ENCODE data around the gene SOX13. TPM values are rescaled to one million over a fixed set of nuclear protein-coding genes. Genes with fewer than 3 reads are reported as not detected.
"Not testable (repeated sequence)": the region's sequence is repeated elsewhere in the genome, so short reads cannot be mapped to it uniquely, and the experiment has no call there.

Gene SOX13
- polyA plus RNA-seq, 1 donor from 2014 or later: 0.33 TPM

DNA sequence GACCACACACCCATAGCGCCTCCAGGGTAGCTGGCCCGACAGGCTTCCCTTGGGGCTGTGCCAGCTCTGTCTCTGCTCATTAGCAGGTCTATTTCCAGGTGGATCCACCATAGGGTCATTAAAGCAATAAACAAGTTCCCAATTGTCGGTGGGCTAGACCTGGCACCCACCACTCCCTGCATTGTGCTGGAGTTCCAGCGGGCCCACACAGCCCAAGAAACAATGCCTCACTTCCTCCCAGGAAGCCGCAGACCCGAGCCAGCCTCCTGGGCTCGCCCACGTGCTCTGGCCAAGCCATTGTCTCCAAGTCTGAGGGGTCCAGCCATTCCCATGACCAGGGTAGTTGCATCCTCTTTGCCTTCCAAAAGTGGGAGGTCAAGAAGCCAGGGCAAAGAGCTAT lies 27.5 kb upstream of the SOX13 start:
- peaks cover 0 to 2% (median 2%) of the 10 kb centered on the region in 3 donors for H3K4me1 Mint-ChIP-seq
- H3K27ac Mint-ChIP-seq: no peak overlapping the region
- peaks cover 0 to 4% (median 3%) of the 10 kb centered on the region in 3 donors for H3K9me3 Mint-ChIP-seq
- H3K4me3 Mint-ChIP-seq: no peak overlapping the region
- peaks cover 2% of the 10 kb centered on the region for H3K36me3 Mint-ChIP-seq
- peaks cover 13% of the 10 kb centered on the region for H3K27me3 Mint-ChIP-seq

DNA sequence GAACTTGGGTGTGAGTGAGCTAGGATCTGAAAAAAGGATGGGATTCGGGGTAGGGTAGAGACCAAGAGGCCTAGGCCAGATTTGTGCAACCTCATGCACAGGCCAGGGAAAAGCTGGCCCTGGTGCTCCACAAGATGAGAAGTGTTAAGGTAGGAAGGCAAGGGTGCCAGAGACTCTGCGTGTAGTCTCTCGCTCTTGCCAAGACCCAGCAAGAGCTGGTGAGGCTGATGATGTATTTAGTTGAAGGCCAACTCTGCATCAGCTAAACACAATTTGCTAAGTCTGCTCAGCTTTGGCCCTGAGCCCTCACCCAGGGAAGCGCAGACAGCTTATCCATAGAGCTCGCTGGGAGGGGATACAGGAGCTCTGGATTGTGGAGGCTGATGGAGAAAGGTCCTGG lies 26.6 kb upstream of the SOX13 start:
- no peak overlapping the region for H3K27ac Mint-ChIP-seq
- H3K4me1 Mint-ChIP-seq: peaks cover 0 to 2% (median 0%) of the 10 kb centered on the region in 3 donors
- H3K4me3 Mint-ChIP-seq: no peak overlapping the region
- peaks cover 11% of the 10 kb centered on the region for H3K27me3 Mint-ChIP-seq
- H3K9me3 Mint-ChIP-seq: peaks cover 0 to 4% (median 3%) of the 10 kb centered on the region in 3 donors
- peaks cover 2% of the 10 kb centered on the region for H3K36me3 Mint-ChIP-seq

- not testable (repeated sequence) for H3K36me3 Mint-ChIP-seq, H3K27ac Mint-ChIP-seq, H3K4me3 Mint-ChIP-seq, H3K4me1 Mint-ChIP-seq, H3K9me3 Mint-ChIP-seq
- peaks cover 12% of the 10 kb centered on the region for H3K27me3 Mint-ChIP-seq
Measured at GRCh38 chr1:204048796-204049195, 24.1 kb upstream of the SOX13 start.

GRCh38 chr1:204051258-204051657 lies 21.7 kb upstream of the SOX13 start:
- H3K4me1 Mint-ChIP-seq: peaks cover 0 to 2% (median 0%) of the 10 kb centered on the region in 3 donors

DNA sequence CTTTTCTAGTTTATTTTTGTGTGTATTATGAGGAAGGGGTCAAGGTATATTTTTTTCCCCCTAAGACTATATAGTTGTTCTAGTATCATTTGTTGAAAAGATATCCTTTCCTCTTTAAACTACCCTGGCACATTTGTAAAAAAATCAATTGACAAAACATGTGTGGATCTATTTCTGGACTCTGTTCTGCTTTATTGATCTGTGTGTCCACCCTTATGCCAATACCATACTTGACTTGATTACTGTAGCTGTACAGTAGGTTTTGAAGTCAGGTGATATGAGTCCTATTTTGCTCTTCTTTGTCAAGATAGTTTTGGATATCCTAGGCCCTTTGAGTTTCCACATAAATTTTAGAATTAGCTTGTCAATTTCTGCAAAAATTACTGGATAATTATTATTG lies 21.2 kb upstream of the SOX13 start:
- H3K27me3 Mint-ChIP-seq: peaks cover 2% of the 10 kb centered on the region
- no peak overlapping the region for H3K4me3 Mint-ChIP-seq
- no peaks in the 10 kb centered on the region for H3K9me3 Mint-ChIP-seq
- H3K27ac Mint-ChIP-seq: no peak overlapping the region
- H3K4me1 Mint-ChIP-seq: peaks cover 0 to 2% (median 0%) of the 10 kb centered on the region in 3 donors
- no peaks in the 10 kb centered on the region for H3K36me3 Mint-ChIP-seq

More at GRCh38 chr1:204051258-204051657, 21.7 kb upstream of the SOX13 start:
- H3K4me3 Mint-ChIP-seq: no peak overlapping the region
- peaks cover under 1% of the 10 kb centered on the region for H3K36me3 Mint-ChIP-seq
- H3K9me3 Mint-ChIP-seq: no peaks in the 10 kb centered on the region
- H3K27me3 Mint-ChIP-seq: peaks cover 5% of the 10 kb centered on the region
- no peak overlapping the region for H3K27ac Mint-ChIP-seq

- H3K27ac Mint-ChIP-seq: no peak overlapping the region
- no peak overlapping the region for H3K4me3 Mint-ChIP-seq
- H3K36me3 Mint-ChIP-seq: no peaks in the 10 kb centered on the region
- no peaks in the 10 kb centered on the region for H3K9me3 Mint-ChIP-seq
- peaks cover 2% of the 10 kb centered on the region for H3K27me3 Mint-ChIP-seq
- peaks cover 0 to 2% (median 0%) of the 10 kb centered on the region in 3 donors for H3K4me1 Mint-ChIP-seq
Measured at GRCh38 chr1:204053893-204054292, 19.0 kb upstream of the SOX13 start.

DNA sequence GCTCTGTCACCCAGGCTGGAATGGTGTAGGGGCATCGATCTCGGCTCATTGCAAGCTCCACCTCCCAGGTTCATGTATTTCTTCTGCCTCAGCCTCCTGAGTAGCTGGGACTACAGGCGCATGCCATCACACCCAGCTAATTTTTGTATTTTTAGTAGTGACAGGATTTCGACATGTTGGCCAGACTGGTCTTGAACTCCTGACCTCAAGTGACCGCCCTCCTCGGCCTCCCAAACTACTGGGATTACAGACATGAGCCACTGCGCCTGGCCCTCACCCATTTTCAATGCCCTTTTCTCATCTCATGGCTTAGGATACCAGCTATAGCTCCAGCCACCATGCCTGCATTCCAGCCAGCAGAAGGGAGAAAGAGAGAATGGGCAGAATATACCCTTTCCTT lies 12.9 kb upstream of the SOX13 start:
- Mint-ChIP-seq H3K9me3 (no peaks in the 10 kb centered on the region), H3K27me3 (peaks cover 2% of the 10 kb centered on the region), H3K27ac (no peak overlapping the region), H3K36me3 (peaks cover 2% of the 10 kb centered on the region), H3K4me1 (no peaks in the 10 kb centered on the region), H3K4me3 (no peak overlapping the region)

- Mint-ChIP-seq H3K36me3 (peaks cover 2% of the 10 kb centered on the region), H3K27ac (no peak overlapping the region), H3K9me3 (no peaks in the 10 kb centered on the region), H3K27me3 (peaks cover 2% of the 10 kb centered on the region), H3K4me1 (no peaks in the 10 kb centered on the region), H3K4me3 (no peak overlapping the region)
Measured at GRCh38 chr1:204062106-204062505, 10.8 kb upstream of the SOX13 start.

DNA sequence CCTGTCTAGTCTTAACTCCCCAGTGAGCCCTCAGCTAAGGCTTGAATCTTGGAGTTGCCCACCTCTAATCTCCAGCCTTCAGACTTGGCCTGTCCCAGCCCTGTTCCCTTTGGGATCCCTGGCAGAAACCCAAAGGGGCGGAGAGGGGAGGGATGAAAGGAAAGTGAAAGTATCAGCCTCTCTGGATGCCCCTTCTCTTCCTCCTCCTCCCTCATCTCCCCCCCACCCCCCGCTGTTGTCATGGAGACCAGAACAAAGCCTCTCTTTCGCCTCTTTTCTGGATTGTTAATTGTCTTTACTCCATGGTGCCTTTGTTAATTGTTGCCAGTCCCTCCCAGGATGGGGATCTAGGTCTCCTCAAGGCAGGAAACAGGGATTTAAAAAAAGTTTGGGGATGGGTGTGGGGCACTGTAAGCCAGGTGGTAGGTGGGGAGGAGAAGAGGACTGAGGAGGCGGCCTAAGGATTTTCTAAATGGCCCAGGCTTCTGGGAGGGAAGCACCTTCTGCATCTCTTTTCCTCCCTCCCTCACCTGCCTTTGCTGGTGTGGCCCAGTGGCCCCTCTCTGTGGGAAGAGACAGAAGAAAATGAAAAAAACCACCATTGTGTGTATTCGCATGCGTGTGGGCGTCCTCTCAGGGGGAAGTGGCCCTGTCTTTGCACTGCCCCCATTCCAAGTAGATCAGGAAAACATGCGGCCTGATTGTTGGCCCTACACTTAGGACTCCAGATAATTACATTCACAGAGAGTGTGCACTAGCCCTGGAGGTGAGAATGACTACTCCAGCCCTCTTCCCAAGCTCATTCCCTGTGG lies 7.5 kb upstream of the SOX13 start:
- Mint-ChIP-seq H3K9me3 (peaks cover 3 to 15% (median 4%) of the 10 kb centered on the region in 3 donors), H3K4me3 (peak overlapping the region in 1 of 4 donors; percentile 58), H3K36me3 (peaks cover 4% of the 10 kb centered on the region), H3K27me3 (peaks cover 21% of the 10 kb centered on the region), H3K4me1 (no peaks in the 10 kb centered on the region), H3K27ac (peak overlapping the region in 1 of 3 donors; percentile 40)

DNA sequence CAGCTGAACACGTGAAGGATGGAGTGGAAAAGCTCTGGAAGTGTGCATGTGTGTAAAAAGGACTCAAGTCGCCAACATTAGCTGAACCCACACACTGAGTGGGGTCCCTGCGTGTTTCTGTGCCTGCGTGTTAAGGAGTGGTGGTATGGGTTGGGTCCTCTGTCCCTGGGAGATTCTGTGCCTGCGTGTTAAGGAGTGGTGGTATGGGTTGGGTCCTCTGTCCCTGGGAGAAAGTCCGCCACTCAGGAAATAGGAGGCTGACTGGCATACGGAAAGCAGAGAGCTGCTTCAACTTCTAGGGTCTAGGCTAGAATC lies 7.0 kb upstream of the SOX13 start:
- Mint-ChIP-seq H3K9me3 (peaks cover 3 to 15% (median 4%) of the 10 kb centered on the region in 3 donors), H3K4me3 (no peak overlapping the region), H3K27ac (peak overlapping the region in 1 of 3 donors; percentile 50), H3K27me3 (peaks cover 24% of the 10 kb centered on the region), H3K36me3 (peaks cover 4% of the 10 kb centered on the region), H3K4me1 (no peaks in the 10 kb centered on the region)

DNA sequence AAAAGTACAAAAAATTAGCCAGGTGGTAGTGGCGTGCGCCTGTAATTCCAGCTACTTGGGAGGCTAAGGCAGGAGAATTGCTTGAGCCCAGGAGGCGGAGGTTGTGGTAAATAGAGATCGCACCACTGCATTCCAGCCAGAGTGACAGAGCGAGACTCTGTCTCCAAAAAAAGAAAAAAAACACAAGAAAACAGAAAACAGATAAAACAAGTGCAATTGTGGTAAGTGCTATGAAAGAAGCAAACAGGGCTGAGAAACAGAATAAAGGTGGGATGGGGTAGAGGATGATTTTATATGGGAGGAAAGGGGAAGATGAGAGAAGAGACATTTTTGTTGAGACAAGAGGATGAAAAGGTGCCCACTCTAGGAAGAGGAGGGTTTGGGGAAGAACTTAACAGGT lies 5.0 kb upstream of the SOX13 start:
- H3K36me3 Mint-ChIP-seq: peaks cover 3% of the 10 kb centered on the region
- no peaks in the 10 kb centered on the region for H3K4me1 Mint-ChIP-seq
- no peak overlapping the region for H3K27ac Mint-ChIP-seq
- no peak overlapping the region for H3K4me3 Mint-ChIP-seq
- H3K9me3 Mint-ChIP-seq: peaks cover 3 to 15% (median 4%) of the 10 kb centered on the region in 3 donors
- peaks cover 37% of the 10 kb centered on the region for H3K27me3 Mint-ChIP-seq

DNA sequence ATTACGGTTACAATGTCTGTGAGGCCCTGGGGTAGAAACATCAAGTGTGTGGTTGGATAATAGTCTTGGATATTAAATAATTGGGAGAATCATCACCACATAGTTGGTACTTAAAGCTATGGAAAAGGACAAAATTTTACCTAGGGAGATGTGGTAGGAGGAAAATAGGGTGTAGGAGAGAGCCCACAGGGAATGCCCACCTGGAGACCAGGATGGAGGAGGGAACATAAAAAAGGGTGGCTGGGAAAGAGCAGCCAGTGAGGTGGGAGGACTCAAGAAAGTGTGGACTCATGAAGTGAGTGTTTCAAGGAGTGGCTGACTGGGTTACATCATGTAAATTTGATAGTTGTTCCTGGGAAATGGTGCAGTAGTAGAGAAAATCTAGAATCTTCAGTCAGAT lies 3.0 kb upstream of the SOX13 start:
- Mint-ChIP-seq H3K36me3 (peaks cover 3% of the 10 kb centered on the region), H3K4me1 (peaks cover 3 to 6% (median 4%) of the 10 kb centered on the region in 3 donors), H3K27me3 (peaks cover 48% of the 10 kb centered on the region), H3K4me3 (no peak overlapping the region), H3K9me3 (peaks cover 3 to 15% (median 4%) of the 10 kb centered on the region in 3 donors), H3K27ac (no peak overlapping the region)

DNA sequence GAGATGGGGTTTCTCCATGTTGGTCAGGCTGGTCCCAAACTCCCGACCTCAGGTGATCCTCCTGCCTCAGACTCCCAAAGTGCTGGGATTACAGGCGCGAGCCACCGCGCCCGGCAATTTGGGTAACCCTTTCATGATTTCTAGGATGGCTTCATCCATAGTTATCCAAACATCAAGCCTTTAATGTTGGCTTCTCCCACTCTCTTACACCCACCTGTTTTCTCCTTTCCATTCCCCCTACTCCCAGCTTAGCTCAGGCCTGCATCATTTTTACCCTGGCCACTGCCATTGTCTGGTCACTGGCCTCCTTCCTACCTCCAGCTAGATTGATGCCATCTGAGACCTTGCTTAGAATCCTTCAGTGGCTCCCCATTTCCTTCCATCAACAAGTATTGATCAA lies 2.0 kb upstream of the SOX13 start:
- Mint-ChIP-seq H3K36me3 (peaks cover 3% of the 10 kb centered on the region), H3K27me3 (peaks cover 58% of the 10 kb centered on the region), H3K27ac (no peak overlapping the region), H3K4me1 (peaks cover 4 to 14% (median 7%) of the 10 kb centered on the region in 3 donors), H3K9me3 (peaks cover 3 to 15% (median 4%) of the 10 kb centered on the region in 3 donors), H3K4me3 (peak overlapping the region in 1 of 4 donors; percentile 17)

DNA sequence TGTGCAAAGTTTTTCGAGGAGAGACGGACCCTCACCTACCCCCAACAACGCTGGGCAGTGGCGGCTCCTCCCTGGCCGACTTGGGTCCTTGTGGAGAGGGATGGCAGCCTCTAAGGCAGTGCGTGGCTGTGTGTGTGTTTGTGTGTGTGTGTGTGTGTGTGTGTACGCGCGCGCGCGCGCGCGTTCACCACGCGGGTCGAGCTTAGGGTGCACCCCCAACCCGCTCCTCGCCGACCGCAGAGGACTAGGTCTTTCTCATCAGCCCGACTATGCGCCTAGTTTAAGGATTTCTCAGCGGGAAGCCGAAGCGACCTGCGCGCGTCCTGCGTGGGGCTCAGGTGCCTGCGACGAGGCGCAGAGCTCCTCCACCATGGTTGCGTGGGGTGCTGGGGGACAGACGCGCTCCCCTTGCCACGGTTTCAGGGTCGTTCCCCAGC lies 940 bp downstream of the SOX13 start:
- peak overlapping the region; percentile 63 to 90 (median 73) for H3K4me3 Mint-ChIP-seq
- peaks cover 4 to 15% (median 7%) of the 10 kb centered on the region in 3 donors for H3K4me1 Mint-ChIP-seq
- H3K27me3 Mint-ChIP-seq: peaks cover 65% of the 10 kb centered on the region
- H3K36me3 Mint-ChIP-seq: no peaks in the 10 kb centered on the region
- H3K27ac Mint-ChIP-seq: no peak overlapping the region
- H3K9me3 Mint-ChIP-seq: peaks cover 0 to 4% (median 0%) of the 10 kb centered on the region in 3 donors

GRCh38 chr1:204074274-204075138 lies 1.6 kb downstream of the SOX13 start:
- Mint-ChIP-seq H3K36me3 (no peaks in the 10 kb centered on the region), H3K27ac (no peak overlapping the region), H3K9me3 (no peaks in the 10 kb centered on the region), H3K4me3 (peak overlapping the region; percentile 63 to 90 (median 74)), H3K4me1 (peaks cover 4 to 15% (median 7%) of the 10 kb centered on the region in 3 donors), H3K27me3 (peaks cover 62% of the 10 kb centered on the region)

Measured in IgD-negative memory B cell (primary cell).